PFSK-1 (cell line): ENCODE data around the gene MAJIN.

Experiments
- FOXP2 ChIP-seq: optimal IDR thresholded peaks from 2 replicates; pipeline ENCODE3; 2011; ENCODE audit warnings: borderline replicate concordance, control low read depth, inconsistent platforms; ENCODE audit not compliant: insufficient read depth; ENCODE audit errors: extremely low read length, extremely low read depth
- POLR2AphosphoS5 ChIP-seq: IDR thresholded peaks from 2 replicates; pipeline ENCODE4 v1.6.1; 2012; ENCODE audit warnings: low read depth, mild to moderate bottlenecking, control low read depth, low read length, moderate library complexity
- TF ChIP-seq, protein P1 (sequence below), 2 experiments: IDR thresholded peaks; 2 replicates each; pipeline versions ENCODE4 v1.6.1 to v1.8.0; 2011 to 2012; ENCODE audit warnings: low read depth in 2 of 2, low read length in 2 of 2, control low read depth in 1 of 2, inconsistent platforms in 1 of 2, mild to moderate bottlenecking in 1 of 2, moderate library complexity in 1 of 2; ENCODE audit not compliant: insufficient read depth in 1 of 2

DNA sequence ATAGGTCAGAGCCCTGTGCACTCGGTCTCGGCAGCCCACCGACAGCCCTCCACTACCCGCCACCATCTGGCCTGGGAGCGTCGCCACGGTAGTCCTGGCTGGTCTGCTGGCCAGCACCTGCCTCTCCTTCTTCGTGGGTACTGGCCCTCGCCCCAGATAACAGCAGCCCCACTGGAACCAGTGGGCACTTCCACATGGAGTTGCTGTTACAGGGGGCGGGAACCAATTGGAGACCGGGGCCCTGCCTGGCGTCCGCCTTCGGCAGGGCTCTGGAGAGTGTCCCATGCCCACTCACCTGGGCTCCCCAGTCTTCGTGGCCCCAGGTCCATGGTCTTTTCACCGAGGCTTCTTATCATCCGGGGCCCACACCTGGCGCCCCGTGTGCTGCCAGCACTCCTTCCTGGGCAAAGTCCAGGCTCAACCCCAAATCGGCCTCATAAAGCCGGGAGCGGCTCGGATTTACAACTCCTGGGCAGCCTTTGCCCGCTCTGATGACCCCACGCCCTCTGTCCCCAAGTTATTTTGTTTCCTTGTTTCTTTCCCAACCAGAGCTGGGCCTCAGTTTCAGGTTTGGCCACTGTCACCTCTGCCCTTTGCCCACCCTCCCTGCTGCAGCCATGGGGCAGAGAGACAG lies 80.6 kb downstream of the MAJIN start:
- TF ChIP-seq POLR2AphosphoS5 (no peak), FOXP2 (no peak)
- TF ChIP-seq, protein P1, sequence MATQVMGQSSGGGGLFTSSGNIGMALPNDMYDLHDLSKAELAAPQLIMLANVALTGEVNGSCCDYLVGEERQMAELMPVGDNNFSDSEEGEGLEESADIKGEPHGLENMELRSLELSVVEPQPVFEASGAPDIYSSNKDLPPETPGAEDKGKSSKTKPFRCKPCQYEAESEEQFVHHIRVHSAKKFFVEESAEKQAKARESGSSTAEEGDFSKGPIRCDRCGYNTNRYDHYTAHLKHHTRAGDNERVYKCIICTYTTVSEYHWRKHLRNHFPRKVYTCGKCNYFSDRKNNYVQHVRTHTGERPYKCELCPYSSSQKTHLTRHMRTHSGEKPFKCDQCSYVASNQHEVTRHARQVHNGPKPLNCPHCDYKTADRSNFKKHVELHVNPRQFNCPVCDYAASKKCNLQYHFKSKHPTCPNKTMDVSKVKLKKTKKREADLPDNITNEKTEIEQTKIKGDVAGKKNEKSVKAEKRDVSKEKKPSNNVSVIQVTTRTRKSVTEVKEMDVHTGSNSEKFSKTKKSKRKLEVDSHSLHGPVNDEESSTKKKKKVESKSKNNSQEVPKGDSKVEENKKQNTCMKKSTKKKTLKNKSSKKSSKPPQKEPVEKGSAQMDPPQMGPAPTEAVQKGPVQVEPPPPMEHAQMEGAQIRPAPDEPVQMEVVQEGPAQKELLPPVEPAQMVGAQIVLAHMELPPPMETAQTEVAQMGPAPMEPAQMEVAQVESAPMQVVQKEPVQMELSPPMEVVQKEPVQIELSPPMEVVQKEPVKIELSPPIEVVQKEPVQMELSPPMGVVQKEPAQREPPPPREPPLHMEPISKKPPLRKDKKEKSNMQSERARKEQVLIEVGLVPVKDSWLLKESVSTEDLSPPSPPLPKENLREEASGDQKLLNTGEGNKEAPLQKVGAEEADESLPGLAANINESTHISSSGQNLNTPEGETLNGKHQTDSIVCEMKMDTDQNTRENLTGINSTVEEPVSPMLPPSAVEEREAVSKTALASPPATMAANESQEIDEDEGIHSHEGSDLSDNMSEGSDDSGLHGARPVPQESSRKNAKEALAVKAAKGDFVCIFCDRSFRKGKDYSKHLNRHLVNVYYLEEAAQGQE (IDR thresholded peaks at IDR 0.05; ENCODE audit: insufficient read depth in 1 of 2, low read depth in 2 of 2, low read length in 2 of 2) = no peak
